Stimulated activated CD4-positive, alpha-beta T cell treated with anti-CD3 and anti-CD28 coated beads, Interleukin-4, amount 100 ng/mL, for 4 hours (primary cell): ENCODE data around the gene GNG2.

Source experiments
- DNase-seq, 2 experiments: peaks; one replicate each; pipeline ENCODE4 v3.0.0-alpha.2; 2020

The GNG2 gene

DNA sequence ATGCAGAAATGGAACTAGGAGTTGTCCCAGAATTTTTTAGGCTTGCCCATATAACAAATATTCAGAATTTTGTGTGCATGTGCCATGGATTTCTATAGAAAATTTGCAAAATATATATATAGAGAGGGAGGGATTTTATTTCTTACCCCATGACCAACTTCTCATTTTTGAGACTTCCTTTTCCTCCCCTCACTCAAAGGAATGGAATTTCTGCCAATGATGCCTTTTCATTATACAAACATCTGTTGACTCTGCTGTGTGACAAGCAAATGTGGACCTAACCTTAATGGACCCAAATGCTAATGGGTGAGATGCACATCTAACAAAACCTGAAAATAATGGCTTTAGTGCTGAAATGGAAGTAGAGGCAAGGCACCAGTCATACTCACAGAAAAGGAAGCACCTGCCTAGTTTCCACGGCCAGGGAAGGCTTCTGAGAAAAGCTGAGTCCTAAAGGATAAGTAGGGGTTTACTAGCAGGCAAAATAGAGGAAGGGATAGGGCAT, 3.6 kb upstream of the GNG2 start:
- no peak for DNase-seq

DNA sequence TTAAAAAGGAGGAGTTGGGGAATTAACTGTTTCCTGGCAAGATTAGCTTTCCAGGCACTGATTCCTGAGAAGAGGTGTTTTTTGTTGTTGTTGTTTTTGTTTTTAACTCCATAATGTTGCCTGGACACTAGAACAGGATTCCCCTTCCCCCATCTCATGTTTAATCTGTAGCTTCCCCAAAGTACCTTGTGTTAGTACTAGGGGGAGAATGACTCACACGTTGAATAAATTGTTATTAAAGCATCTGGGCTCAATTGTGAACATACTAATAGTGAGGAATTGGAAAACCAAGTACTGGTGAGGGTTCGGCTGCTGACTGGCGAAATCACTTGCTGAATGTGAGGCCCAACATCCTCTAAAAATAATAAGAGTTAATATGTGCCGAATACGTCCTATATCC, 1.3 kb upstream of the GNG2 start:
- DNase-seq = no peak

DNA sequence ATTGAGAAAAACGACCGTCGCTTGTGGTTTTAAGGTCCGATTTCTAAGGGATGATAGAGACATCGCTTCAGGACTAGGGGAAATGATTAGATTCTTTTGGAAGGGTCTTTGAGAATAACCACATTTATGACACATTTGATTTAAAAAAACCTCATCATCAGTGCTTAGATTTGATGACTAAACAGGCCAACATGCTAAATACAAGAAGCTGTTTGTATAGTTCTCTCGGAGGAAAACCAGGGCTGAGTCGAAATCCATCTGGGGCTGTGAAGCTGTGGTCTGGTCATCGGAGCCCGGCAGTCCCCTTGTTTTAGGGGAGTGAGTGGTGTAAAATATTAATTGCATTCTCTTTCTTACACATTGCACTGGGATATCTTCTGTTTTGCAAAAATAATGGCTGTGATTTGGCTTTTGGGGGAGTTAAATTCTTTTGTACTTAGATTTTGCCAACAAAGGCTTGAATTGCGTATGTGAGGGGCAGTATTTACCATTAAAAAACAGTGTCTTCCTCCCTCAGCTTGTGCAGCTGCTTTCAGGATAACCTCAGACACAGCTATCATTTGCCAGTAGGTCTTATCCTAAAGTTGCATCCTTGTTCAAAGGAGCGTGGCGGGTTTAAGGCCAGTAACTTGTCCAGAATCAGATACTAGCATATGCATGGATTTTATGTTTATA, 550 bp downstream of the GNG2 start:
- no peak for DNase-seq

DNA sequence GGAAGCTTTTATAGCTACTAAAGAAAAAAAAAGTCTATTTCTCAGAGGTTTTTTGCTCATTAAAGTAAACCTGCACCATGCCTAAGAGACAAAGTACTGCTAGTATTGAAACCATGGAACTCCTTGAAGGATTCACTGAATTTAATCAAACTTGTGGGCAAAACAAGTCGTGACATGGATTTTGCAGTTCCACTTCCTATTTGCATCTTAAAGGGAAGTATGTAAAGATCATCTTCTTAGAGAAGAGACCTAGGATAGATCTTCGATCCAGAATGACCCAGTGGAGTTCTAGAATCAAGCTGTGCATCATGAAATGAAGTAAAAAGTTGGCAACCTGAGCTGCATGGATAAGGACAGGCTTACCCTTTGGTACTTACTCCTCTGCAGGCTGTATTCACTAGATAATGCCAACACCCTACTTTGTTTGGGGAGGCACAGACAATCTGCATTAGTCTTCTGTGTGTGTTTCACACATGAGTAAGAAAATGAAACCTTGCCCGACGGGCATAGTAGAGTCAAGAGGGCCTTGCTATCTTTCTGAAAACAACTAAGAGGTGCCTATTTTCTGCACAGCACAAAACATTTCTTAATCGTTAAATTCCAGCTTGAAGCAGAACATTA, 1.9 kb downstream of the GNG2 start:
- DNase-seq = no peak

DNA sequence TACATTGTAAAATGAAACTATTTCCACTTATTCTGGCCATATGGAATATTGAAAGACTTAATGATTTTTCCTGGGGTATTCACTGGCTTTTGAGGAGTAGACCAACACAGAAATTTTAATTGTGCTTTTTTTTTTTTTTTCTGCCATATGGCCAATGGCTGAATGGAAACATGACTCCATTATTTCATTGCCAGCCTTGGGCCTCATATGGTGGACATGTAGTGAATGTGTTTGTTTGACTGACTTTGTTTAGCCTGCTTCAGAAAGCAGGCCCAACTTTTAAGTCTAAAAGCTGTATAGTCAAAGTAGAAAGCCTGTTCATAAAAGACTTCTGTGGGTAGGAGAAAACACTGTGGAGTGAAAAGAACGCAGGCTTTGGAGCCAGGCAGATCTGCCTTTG, 2.4 kb downstream of the GNG2 start:
- no peak for DNase-seq

DNA sequence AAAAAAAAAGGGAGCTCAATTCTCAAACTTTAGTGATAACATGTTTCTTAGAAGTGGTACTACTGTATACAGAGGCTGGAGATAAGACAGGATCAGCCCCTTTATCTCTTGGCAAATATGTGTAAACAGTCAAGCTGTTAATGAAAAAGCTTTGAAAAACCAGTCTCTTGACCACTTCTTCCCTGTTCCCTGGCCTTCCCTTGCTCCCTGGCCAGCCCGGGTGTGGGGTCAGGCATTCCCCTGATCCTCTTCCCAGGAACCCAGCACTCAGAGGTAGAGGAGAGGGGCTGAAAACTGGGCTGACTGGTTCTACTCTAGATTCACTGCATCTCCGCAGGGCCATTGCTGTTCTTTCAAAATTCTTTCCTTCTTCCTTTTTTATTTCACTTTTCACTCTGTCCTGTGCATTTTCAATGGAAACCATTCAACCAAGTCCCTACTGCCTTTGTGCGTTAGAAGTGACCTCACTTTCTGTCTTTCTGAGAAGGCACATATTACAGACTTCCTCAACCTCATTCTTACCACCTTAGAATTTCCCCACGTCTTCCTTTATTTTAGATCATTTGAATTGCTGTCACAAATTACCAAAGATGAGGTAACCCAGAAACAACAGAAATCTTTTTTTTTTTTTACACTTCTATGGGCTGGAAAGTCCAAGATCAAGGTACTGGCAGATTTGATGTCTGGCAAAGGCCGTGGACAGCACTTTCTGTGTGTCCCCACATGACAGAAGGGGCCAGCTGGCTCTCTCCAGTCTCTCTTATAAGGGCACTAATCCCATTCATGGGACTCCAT, 5.7 kb downstream of the GNG2 start:
- no peak for DNase-seq

DNA sequence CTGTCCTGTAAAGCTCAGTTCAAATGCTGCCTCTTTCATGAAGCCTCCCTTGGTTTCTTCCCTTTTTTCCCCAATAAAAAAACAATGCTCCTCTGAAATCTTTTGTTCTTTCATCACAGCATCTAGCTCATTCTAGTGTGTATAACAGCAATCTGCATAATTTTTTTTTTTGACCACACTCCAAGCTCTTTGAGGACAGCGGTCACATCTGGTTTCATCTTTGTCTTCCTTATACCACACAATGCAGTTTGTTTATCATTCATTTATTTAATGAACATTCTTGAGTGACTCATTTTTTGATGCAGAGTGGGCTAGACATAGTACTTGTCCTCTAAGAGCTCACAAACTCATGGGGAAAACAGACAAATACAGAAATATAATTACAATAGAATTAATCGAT, 7.3 kb downstream of the GNG2 start:
- DNase-seq = no peak

DNA sequence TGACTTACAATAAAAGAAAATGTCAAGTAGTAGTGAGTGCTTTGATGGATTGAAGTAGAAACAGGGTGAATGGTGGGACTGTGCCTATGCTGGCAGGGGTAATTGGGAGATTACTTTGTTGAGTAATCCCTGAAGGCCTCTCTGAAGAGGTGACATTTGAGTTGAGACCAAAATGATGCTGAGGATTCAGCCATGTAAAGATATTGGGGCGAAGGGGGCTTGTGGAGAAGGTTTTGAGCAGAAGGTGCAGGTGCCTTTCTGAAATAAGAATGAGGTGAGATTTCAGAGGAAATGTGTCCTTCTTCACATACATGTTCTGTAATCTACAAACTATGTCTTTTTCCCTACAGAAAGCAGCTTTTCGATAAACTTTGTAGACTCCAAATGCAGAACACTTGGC, 8.0 kb downstream of the GNG2 start:
- DNase-seq = no peak

DNA sequence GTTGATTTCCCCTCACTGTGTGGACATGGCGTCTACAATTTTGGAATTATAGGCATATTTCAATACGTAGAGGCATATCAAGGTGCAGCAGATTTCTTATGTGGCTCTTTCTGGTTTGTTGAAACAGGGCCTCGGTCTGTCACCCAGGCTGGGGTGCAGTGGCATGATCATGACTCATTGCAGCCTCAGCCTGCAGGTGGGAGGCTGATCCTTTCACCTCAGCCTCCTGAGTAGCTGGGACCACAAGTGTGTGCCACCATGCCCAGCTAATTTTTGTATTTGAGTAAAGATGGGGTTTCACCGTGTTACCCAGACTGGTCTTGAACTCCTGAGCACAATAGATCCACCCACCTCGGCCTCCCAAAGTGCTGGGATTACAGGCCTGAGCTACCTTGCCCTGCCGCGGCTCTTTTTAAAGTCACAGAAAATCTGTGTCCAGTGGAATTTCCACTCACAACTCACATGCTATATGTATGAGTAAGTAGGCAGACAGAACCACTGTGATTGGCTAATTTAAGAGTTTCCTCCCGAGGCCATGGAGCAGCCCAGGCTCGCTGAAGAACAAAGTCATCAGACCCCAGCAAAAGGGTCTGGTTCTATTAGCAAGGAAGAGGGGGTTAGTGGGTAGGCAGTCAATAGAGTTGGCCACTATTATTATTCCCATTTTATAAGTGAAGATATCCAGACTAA, 9.1 kb downstream of the GNG2 start:
- peak; percentile 35 to 72 for DNase-seq

DNA sequence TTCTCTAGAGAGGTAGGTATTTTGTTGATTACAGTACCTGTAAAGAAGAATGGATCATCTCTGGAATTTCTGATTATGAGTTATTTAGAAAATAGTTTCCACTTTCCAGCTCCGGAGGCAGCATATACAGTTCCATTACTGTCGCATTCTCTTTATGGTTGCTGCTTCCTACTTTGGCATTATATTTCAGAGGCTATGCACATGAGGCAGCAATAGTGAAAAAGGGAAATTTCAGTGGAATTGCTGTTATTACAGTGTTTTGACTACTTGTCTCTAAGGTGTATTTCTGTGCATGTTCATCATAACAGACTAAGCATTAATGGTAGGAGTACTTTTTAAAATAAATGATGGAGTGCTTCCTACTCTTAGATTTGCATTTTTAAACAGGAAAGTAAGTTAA, 10.2 kb downstream of the GNG2 start:
- no peak for DNase-seq

DNA sequence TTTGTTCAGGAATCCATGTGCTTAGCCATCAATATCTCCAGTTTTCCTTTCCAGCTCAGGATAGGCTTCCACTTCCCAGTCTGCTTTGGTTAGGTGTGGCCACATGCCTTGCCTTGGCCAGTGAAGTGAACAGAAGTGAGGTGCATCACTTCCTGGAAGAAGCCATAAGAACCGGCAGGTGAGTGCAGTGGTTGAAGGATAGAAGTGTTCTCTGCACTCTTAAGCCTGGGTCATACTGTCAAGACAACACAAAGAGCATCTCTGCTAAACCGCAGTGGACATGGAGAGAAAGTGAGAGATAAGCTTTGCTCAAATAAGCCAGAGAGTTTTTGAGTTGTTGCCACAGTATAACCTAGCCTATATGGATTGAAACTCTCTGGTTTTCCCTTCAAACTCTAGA, 11.4 kb downstream of the GNG2 start:
- no peak for DNase-seq

DNA sequence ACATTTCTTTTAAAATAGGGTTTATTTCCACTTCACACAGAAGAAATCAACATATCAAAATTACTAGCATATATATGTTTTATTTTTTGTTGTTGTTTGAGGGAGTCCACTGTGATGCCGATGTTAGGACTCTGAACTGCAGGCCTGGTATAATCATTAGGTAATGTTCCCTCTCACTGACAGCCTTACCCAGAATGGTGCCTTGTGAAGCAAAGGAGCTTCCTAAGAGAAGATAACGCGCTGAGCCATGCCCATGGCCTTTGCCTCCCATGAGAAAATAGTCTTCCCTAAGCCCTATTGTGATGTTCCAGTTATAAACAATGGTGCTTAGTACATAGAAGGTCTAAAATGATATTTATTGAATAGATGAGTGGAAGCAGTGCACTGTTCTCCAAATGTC, 12.0 kb downstream of the GNG2 start:
- no peak for DNase-seq

DNA sequence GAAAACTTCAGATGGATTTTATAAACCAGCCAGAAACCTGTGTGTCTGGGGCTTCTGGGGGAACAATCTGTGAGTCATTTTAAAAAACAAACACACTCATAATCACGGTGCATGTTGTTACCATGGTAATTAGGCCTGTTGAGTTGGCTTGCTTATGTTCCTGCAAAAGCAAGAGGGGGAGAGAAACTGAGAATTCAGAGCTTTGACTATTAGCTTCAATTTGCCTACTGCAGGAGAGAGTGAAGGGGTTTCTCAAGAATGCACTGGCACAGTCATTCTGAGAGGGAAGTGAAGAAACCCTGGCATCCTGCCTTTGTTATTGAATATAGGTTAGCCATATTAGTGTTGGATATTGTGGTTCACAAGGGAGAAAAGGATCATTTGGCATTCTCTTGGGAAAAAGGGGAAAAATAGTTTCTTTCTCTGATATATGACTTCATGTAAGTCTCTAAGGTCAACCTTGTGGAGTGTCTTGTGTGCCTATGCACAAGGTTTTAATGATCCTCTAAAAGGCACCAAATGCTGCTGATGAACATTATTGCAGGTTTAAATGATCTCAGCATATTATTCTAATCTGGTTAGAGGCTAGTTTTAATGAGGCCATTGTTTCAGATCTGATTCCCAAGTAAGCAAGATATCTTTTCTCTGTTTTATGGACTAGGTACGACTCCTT, 12.9 kb downstream of the GNG2 start:
- DNase-seq = peak in 1 of 2 experiments; percentile 24

DNA sequence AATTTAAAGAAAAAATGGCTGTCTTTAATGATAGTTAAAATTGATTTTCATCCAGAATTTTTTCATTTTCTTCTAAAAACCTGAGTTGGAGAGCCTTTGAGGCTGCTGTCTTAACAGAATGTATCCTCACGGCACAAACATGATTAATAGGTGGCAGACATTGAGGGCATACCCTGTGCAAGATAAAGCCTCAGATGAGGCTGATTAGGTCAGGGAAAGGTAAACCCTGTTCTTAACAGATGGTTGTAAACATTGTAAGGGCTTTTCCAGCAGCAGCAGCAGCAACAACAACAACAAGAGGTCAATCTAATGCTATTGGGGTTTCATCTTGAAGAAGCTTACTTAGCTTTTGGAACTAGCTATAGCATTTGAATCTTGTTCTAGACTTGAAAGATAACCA, 17.4 kb downstream of the GNG2 start:
- DNase-seq = no peak

DNA sequence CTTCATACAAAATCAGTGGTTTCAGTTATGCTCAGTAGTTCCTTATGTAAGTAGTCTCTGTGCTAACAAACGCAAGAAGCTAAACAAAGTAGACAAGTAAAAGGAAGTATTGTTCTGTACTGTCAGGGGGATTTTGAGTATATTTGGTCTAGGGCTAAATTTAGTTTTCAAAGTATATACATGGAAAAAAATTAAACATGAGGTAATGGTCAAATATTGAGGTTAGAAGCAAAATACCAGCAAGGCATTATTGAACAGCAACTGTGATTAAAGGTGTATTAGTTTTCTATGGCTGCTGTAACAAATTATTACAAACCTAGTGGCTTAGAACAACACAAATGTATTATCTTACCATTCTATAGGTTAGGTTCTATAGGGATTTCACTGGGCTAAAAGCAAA, 18.8 kb downstream of the GNG2 start:
- DNase-seq = no peak

DNA sequence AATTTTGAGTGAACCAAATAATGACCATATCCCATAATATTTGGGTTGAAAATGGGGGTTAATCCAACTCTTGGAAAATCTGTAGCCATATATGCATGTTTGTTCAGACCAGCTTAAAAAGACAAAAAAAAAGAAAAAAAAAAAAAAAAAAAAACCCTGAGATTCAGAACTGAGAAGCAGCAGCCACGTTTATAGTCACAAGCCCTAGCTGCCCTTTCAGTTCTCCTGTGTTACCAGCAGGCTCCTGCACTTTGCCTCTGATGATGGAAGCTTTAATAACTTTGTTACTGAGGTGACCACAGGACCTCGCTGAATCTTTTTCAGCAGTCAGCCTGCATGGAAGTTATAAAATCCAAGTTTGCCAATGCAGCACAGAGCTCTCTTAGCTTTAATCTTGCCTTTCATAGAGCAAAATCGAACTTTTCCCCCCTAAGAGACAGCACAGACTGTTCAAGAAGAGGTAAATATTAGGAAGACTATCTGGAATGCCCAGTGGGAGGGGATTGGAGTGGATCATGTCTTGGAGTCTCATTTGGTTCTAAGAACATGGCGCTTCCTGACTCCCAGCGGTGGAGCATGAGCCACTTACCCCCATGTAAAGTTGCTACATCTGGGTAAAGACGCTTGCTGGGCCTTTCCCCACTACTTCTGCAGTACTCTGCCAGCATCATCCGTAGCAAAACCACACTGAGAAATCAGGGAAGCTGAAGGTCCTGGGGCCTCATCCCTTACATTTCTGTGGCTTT, 20.6 kb downstream of the GNG2 start:
- DNase-seq = no peak

DNA sequence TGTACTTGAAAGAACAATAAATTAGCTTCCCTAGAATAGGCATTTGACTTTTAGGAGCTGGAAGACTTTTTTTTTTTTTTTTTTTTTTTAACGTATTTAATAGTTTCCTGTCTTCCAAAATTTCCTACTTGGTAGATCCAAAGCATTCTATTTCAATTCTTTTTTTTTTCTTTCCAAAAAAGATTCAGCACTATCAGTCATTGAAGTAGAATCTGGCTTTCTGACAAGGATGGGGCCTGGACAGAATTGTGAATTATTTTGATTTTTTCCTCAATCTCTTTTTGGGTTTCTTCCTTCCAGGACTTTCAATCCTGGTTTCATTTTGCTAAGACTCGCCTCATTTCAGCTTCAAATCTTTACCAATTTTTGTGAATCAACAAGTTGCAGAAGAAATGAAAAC, 21.2 kb downstream of the GNG2 start:
- no peak for DNase-seq

DNA sequence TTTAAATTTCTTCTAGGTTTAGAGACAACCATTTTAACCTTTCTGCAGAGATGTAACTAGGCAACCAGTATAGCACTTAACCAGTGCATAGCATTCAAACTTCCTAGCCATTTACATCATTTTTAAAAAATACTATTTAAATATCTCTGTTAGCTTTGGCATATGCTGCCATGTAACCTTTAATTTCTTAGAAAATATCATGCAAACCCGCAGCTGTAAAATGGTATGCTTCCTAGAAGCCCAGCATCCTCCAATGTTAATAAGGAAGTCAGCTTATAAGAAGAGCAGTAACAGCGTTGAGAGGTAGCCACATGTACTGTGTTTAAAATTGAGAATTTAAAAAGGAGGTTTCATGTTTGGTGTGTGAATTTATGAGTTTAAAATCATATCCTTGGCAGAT, 22.8 kb downstream of the GNG2 start:
- no peak for DNase-seq

DNA sequence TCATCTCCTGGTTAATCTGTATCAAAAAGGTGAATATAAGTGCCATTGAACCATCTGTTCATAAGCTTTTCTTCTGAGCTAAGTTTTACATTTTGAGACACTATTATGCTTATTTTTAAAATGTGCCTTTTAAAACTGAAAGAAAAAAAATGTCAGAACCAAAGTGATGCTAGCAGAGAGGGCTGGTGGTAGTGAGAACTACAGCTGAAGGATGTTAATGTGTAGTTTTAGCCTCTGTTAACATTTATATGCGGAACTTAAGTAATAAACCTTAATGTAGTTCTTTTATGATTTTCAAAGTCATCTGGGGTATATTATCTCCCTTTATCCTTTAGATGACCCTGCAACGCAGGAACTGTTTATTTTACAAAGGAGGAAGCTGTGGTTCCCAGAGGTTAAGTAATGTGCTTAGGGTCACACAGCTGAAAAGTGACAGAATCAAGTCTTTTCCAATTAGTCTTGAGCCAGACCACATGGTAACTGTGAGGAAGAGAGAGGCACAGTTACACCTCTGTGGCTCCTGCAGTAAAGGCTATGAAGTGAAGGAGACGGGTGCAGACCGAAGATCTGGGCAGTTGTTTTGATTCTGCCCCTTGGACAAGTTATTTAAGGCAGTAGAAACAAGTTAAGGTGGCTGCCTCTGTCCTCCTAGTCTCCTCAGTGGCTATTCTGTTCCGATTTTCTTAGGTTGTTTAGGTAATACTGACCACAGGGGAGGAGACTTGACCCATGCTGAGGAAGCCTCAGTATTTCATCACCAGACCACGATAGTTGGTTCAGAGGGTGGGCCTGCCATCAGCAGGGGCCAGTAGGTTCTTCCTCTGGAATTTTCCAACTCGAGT, 23.9 kb downstream of the GNG2 start:
- no peak for DNase-seq

DNA sequence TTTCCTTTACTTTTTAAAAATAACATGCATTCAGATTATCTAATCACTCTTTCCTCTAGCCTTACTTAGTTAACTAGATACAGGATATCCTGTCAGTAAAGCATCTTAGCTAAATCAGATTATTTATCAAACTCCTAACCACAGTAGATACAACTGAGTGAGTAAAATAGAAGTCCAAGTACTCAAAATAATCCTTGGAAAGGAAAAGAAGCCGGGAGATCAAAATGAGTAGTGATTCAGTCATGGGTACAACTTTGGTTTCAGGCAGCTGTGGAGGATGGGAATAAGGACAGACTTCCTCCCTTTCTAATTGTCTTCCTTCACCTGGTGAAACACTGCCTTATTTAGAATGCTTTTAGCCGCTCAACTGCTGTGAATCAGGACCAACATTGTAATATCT, 29.4 kb downstream of the GNG2 start:
- no peak for DNase-seq

DNA sequence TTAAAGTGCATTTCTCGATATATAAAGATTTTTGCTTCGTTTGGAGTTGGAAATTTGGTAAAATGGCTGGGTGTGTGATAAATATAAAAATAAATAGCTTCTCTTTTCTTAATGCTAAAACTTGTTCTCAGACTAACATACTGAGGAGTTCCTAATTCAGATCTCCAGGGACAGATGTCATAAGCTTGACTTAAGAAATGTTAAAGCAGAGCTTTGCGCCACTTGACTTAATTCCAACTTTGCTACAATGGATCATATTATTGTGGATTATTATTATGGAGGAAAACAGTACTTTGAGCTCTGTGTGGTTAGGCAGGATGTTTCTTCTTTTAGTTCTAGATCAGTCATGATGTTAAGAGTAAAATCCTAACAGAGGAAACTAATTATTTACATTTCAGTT, 33.8 kb downstream of the GNG2 start:
- no peak for DNase-seq
